CD4-positive, alpha-beta T cell (primary cell): ENCODE results near the gene MYO7B. TPM values are rescaled to one million over a fixed set of nuclear protein-coding genes. Genes with fewer than 3 reads are reported as not detected.

Source experiments
- ATAC-seq: fragments of 200-7000 bp; cut with Tn5 transposase; one replicate; pipeline ENCODE4 v1.10.0; 2022; ENCODE audit warnings: mild to moderate bottlenecking; ENCODE audit not compliant: poor library complexity
- CTCF ChIA-PET: fragments of 350-600 bp; sonication (Branson Sonifier 250); formaldehyde crosslinking; loops from one replicate; lab custom pipeline; 2021; ENCODE audit warnings: antibody characterized with exemption, inconsistent platforms; lab: Charles Lee
- POLR2A ChIA-PET: fragments of 350-600 bp; sonication (Branson Sonifier 250); formaldehyde crosslinking; loops from one replicate; lab custom pipeline; 2021; ENCODE audit warnings: antibody characterized with exemption, inconsistent platforms; lab: Charles Lee
- DNase-seq, 14 experiments: peaks; one replicate each; pipeline ENCODE4 v3.0.0-alpha.2; 2013 to 2020; ENCODE audit warnings: mixed read lengths in 2 of 14
- H3K27ac ChIP-seq, 2 donors: one replicate each; pipeline versions ENCODE4 v1.5.1 to v1.7.0; 2013; ENCODE audit warnings: low read length in 2 of 2, low read depth in 1 of 2, mild to moderate bottlenecking in 1 of 2
- H3K27me3 ChIP-seq, 2 experiments: 1 replicate in 1 of 2; 2 replicates in 1 of 2; pipeline versions ENCODE4 v1.6.1 to v1.7.0; 2013; ENCODE audit warnings: low read length in 2 of 2, control low read depth in 1 of 2, mild to moderate bottlenecking in 1 of 2, moderate library complexity in 1 of 2; ENCODE audit not compliant: insufficient read depth in 2 of 2, control insufficient read depth in 1 of 2
- H3K36me3 ChIP-seq: one replicate; pipeline ENCODE4 v1.6.1; 2013; ENCODE audit warnings: low read length, control low read depth; ENCODE audit not compliant: insufficient read depth
- H3K4me1 ChIP-seq: one replicate; pipeline ENCODE4 v1.6.1; 2013; ENCODE audit warnings: low read length, control low read depth; ENCODE audit not compliant: insufficient read depth
- H3K4me3 ChIP-seq: one replicate; pipeline ENCODE4 v1.5.1; 2013; ENCODE audit warnings: mild to moderate bottlenecking, low read length, moderate library complexity
- H3K9me3 ChIP-seq, 2 experiments: 1 replicate in 1 of 2; 2 replicates in 1 of 2; pipeline versions ENCODE4 v1.6.1 to v1.7.0; 2013; ENCODE audit warnings: low read length in 2 of 2, mild to moderate bottlenecking in 2 of 2, control low read depth in 1 of 2, moderate library complexity in 1 of 2; ENCODE audit not compliant: control insufficient read depth in 1 of 2, insufficient read depth in 1 of 2
- H3K27ac Mint-ChIP-seq: one replicate; pipeline ENCODE4 v1.8.0; 2020; ENCODE audit warnings: mixed read lengths
- H3K27me3 Mint-ChIP-seq: one replicate; pipeline ENCODE4 v1.8.0; 2021; ENCODE audit warnings: mixed read lengths
- H3K36me3 Mint-ChIP-seq: one replicate; pipeline ENCODE4 v1.8.0; 2021; ENCODE audit warnings: low read depth, mixed read lengths
- H3K4me1 Mint-ChIP-seq: one replicate; pipeline ENCODE4 v1.8.0; 2021; ENCODE audit warnings: low read depth, mixed read lengths
- H3K4me3 Mint-ChIP-seq: one replicate; pipeline ENCODE4 v1.8.0; 2020; ENCODE audit warnings: mild to moderate bottlenecking, mixed read lengths
- H3K9me3 Mint-ChIP-seq: one replicate; pipeline ENCODE4 v1.8.0; 2020; ENCODE audit warnings: mixed read lengths
- intact Hi-C, 2 experiments: fragments of 100-400 bp; cut with DNase I in 1 of 2; cut with micrococcal nuclease in 1 of 2; formaldehyde crosslinking; loops; one replicate each; pipeline versions ENCODE4 v1.15.1 to v1.9.0; 2023 to 2025; cut with DNase I, micrococcal nuclease
- total RNA-seq, 174 experiments: library from RNA in 2 of 174; stranded (reverse) in 2 of 174; gene quantifications; one replicate each; pipeline ENCODE4 v1.2.3 and lab custom pipeline; 2021 to 2026
- TF ChIP-seq, protein P1 (sequence below): fragments of 200-600 bp; IDR thresholded peaks from one replicate; pipeline ENCODE4 v1.8.0; 2022; ENCODE audit warnings: antibody characterized with exemption, mild to moderate bottlenecking

MYO7B gene
- total RNA-seq, 2 experiments from 2014 or later, result 0.05 to 0.14 TPM

- H3K9me3 Mint-ChIP-seq, result no peaks in the 10 kb centered on the region
- POLR2A ChIA-PET, result no interaction called here
- intact Hi-C loops, result no loop called here
Observed at GRCh38 chr2:127624320-127624755, 88.9 kb downstream of the MYO7B start.

GRCh38 chr2:127624756-127625571, 89.5 kb downstream of the MYO7B start:
- DNase-seq, result peak in 1 of 14 experiments; percentile 29
- H3K36me3 ChIP-seq, result no peaks in the 10 kb centered on the region
- Mint-ChIP-seq H3K27me3 (no peaks in the 10 kb centered on the region), H3K9me3 (no peaks in the 10 kb centered on the region), H3K4me1 (peaks cover under 1% of the 10 kb centered on the region), H3K4me3 (no peak overlapping the region), H3K36me3 (no peaks in the 10 kb centered on the region), H3K27ac (no peak overlapping the region)
- ATAC-seq, result no peak
- H3K4me3 ChIP-seq, result no peak overlapping the region
- intact Hi-C loops, result no loop called here
- TF ChIP-seq, protein P1, sequence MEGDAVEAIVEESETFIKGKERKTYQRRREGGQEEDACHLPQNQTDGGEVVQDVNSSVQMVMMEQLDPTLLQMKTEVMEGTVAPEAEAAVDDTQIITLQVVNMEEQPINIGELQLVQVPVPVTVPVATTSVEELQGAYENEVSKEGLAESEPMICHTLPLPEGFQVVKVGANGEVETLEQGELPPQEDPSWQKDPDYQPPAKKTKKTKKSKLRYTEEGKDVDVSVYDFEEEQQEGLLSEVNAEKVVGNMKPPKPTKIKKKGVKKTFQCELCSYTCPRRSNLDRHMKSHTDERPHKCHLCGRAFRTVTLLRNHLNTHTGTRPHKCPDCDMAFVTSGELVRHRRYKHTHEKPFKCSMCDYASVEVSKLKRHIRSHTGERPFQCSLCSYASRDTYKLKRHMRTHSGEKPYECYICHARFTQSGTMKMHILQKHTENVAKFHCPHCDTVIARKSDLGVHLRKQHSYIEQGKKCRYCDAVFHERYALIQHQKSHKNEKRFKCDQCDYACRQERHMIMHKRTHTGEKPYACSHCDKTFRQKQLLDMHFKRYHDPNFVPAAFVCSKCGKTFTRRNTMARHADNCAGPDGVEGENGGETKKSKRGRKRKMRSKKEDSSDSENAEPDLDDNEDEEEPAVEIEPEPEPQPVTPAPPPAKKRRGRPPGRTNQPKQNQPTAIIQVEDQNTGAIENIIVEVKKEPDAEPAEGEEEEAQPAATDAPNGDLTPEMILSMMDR, result no peak
- H3K27me3 ChIP-seq, result no peaks in the 10 kb centered on the region
- peaks cover 2% of the 10 kb centered on the region for H3K4me1 ChIP-seq
- ChIA-PET CTCF (interaction anchor here (1.5 kb wide), 1 partner anchor 25 kb away, joined by 3 read pairs; no protein-coding TSS in a partner anchor), POLR2A (no interaction called here)
- peaks cover 0 to under 1% of the 10 kb centered on the region in 2 experiments for H3K9me3 ChIP-seq
- H3K27ac ChIP-seq, result no peak overlapping the region

More at GRCh38 chr2:127624320-127624755, 88.9 kb downstream of the MYO7B start:
- no peaks in the 10 kb centered on the region for H3K27me3 ChIP-seq
- no peak overlapping the region for H3K27ac Mint-ChIP-seq
- TF ChIP-seq, protein P1, result no peak
- ATAC-seq (no peak), DNase-seq (no peak)
- no peak overlapping the region for H3K4me3 ChIP-seq
- no peak overlapping the region for H3K27ac ChIP-seq
- H3K4me1 Mint-ChIP-seq, result no peaks in the 10 kb centered on the region
- peaks cover 0 to 3% of the 10 kb centered on the region in 2 experiments for H3K9me3 ChIP-seq
- no peaks in the 10 kb centered on the region for H3K36me3 Mint-ChIP-seq
- CTCF ChIA-PET, result no interaction called here
- no peaks in the 10 kb centered on the region for H3K4me1 ChIP-seq
- H3K36me3 ChIP-seq, result no peaks in the 10 kb centered on the region
- no peak overlapping the region for H3K4me3 Mint-ChIP-seq
- no peaks in the 10 kb centered on the region for H3K27me3 Mint-ChIP-seq

DNA sequence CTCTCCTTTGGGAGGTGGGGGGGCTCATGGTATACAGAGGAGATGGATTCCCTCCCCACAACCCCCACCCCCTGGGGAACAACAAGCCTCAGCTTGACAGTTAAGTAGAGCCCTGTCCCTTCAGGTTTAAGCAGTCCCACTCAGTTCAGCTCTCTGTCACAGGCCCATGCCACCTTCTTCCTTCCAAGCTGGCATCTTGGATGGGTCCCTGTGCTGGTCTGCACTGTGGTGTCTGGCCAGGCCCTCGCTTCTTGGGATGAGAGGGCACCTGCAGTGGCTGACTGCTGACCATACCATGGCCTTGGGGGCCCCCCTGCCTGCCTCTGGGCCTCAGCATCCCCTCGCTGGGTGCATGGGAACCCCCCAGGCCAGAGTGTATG, 90.1 kb downstream of the MYO7B start:
- no peak overlapping the region for H3K4me3 Mint-ChIP-seq
- Histone ChIP-seq H3K27me3 (no peaks in the 10 kb centered on the region), H3K4me3 (no peak overlapping the region), H3K4me1 (peaks cover 2% of the 10 kb centered on the region), H3K9me3 (no peaks in the 10 kb centered on the region), H3K27ac (no peak overlapping the region), H3K36me3 (no peaks in the 10 kb centered on the region)
- intact Hi-C loops, result no loop called here
- H3K27me3 Mint-ChIP-seq, result no peaks in the 10 kb centered on the region
- DNase-seq (no peak), ATAC-seq (no peak)
- CTCF ChIA-PET, result interaction anchor here (1.5 kb wide), 1 partner anchor 24 kb away, joined by 3 read pairs; no protein-coding TSS in a partner anchor
- H3K27ac Mint-ChIP-seq, result no peak overlapping the region
- no peaks in the 10 kb centered on the region for H3K36me3 Mint-ChIP-seq
- H3K9me3 Mint-ChIP-seq, result no peaks in the 10 kb centered on the region
- POLR2A ChIA-PET, result no interaction called here
- TF ChIP-seq, protein P1, result no peak
- H3K4me1 Mint-ChIP-seq, result peaks cover 5% of the 10 kb centered on the region
